H1 (cell line): ENCODE data around the gene CRHR2. TPM values are rescaled to one million over a fixed set of nuclear protein-coding genes. Genes with fewer than 3 reads are reported as not detected.

Experiments used
- CTCF ChIA-PET: fragments of 300-600 bp; sonication (Branson Sonifier 250); formaldehyde crosslinking; loops from one replicate; lab custom pipeline; 2021; ENCODE audit not compliant: partially characterized antibody; lab: Charles Lee
- POLR2A ChIA-PET: fragments of 300-600 bp; sonication (Branson Sonifier 250); formaldehyde crosslinking; loops from one replicate; lab custom pipeline; 2021; ENCODE audit warnings: inconsistent platforms; ENCODE audit not compliant: partially characterized antibody; lab: Charles Lee
- DNase-seq, 2 experiments: peaks; one replicate each; pipeline versions ENCODE4 v3.0.0 to v3.0.0-alpha.2; 2010 to 2022; ENCODE audit warnings: low spot score in 2 of 2, low read depth in 1 of 2, mixed read lengths in 1 of 2
- FAIRE-seq: peaks from 2 replicates; lab custom pipeline; 2011; peaks lifted over from hg19 to GRCh38; lab: Jason Lieb, UNC
- H2AFZ ChIP-seq: 2 replicates; pipeline ENCODE4 v1.8.1; 2012; ENCODE audit warnings: low read length, inconsistent platforms
- H2AK5ac ChIP-seq: 2 replicates; pipeline ENCODE4 v1.6.1; 2013; ENCODE audit warnings: low read depth, low read length
- H2BK120ac ChIP-seq: replicated peaks from 2 replicates; pipeline ENCODE3; 2013; ENCODE audit warnings: low read depth, low read length, inconsistent platforms
- H2BK12ac ChIP-seq: 2 replicates; pipeline ENCODE4 v1.6.1; 2013; ENCODE audit warnings: low read depth, low read length
- H2BK15ac ChIP-seq: 2 replicates; pipeline ENCODE4 v1.6.1; 2013; ENCODE audit warnings: low read length
- H2BK20ac ChIP-seq: 2 replicates; pipeline ENCODE4 v1.6.1; 2013; ENCODE audit warnings: low read length
- H2BK5ac ChIP-seq: 2 replicates; pipeline ENCODE4 v1.6.1; 2013; ENCODE audit warnings: low read depth, low read length
- H3K14ac ChIP-seq: 2 replicates; pipeline ENCODE4 v1.6.1; 2013; ENCODE audit warnings: inconsistent platforms; ENCODE audit not compliant: insufficient read length
- H3K18ac ChIP-seq: 2 replicates; pipeline ENCODE4 v1.6.1; 2013; ENCODE audit warnings: low read length; ENCODE audit errors: extremely low read depth
- H3K23ac ChIP-seq: 2 replicates; pipeline ENCODE4 v1.6.1; 2013; ENCODE audit warnings: inconsistent platforms; ENCODE audit not compliant: insufficient read length
- H3K23me2 ChIP-seq: 2 replicates; pipeline ENCODE4 v1.6.1; 2013; ENCODE audit warnings: low read depth, low read length
- H3K27ac ChIP-seq: 2 replicates; pipeline ENCODE4 v1.6.1; 2011; ENCODE audit warnings: low read depth, low read length, inconsistent platforms
- H3K27me3 ChIP-seq, 4 experiments: replicated peaks in 1 of 4; 1 replicate in 1 of 4; 2 replicates in 3 of 4; pipeline versions ENCODE4 v1.6.1 to v1.8.1; 2011 to 2013; ENCODE audit warnings: low read length in 3 of 4, mild to moderate bottlenecking in 3 of 4, inconsistent platforms in 2 of 4, mixed read lengths in 2 of 4, moderate library complexity in 1 of 4; ENCODE audit not compliant: control insufficient read depth in 3 of 4, insufficient read depth in 3 of 4; ENCODE audit errors: extremely low read depth in 1 of 4
- H3K36me3 ChIP-seq, 4 experiments: 2 replicates each; pipeline versions ENCODE4 v1.6.1 to v1.8.1; 2011 to 2013; ENCODE audit warnings: mild to moderate bottlenecking in 4 of 4, low read length in 3 of 4, moderate library complexity in 2 of 4, control low read depth in 1 of 4, inconsistent platforms in 1 of 4; ENCODE audit not compliant: insufficient read depth in 4 of 4, control insufficient read depth in 2 of 4
- H3K4ac ChIP-seq: replicated peaks from 2 replicates; pipeline ENCODE3; 2013; ENCODE audit warnings: low read length, low read depth, mixed read lengths, inconsistent platforms; ENCODE audit not compliant: insufficient read length
- H3K4me1 ChIP-seq, 4 experiments: replicated peaks in 1 of 4; 1 replicate in 1 of 4; 2 replicates in 3 of 4; pipeline versions ENCODE4 v1.6.1 to v1.8.1; 2011 to 2013; ENCODE audit warnings: low read length in 3 of 4, inconsistent platforms in 2 of 4, mixed read lengths in 1 of 4; ENCODE audit not compliant: insufficient read depth in 4 of 4, control insufficient read depth in 3 of 4
- H3K4me2 ChIP-seq, 2 experiments: 2 replicates each; pipeline versions ENCODE4 v1.6.1 to v1.8.1; 2011 to 2013; ENCODE audit warnings: low read depth in 2 of 2, low read length in 2 of 2, control low read depth in 1 of 2, inconsistent platforms in 1 of 2, mild to moderate bottlenecking in 1 of 2; ENCODE audit not compliant: insufficient read depth in 1 of 2
- H3K4me3 ChIP-seq, 4 experiments: fragments of 200-600, 300-600 bp in 1 of 4; sonication (generic), shearing (Covaris generic), sonication (Bioruptor Twin) in 1 of 4; 2 replicates each; pipeline versions ENCODE4 v1.5.1 to v1.8.1; 2011 to 2016; ENCODE audit warnings: low read length in 4 of 4, low read depth in 3 of 4, control low read depth in 2 of 4, inconsistent platforms in 2 of 4, mild to moderate bottlenecking in 2 of 4, mixed read lengths in 1 of 4, moderate library complexity in 1 of 4; ENCODE audit not compliant: insufficient read depth in 2 of 4; ENCODE audit errors: extremely low read depth in 1 of 4
- H3K56ac ChIP-seq: replicated peaks from 2 replicates; pipeline ENCODE3; 2013; ENCODE audit warnings: low read depth, mild to moderate bottlenecking, mixed read lengths, low read length, inconsistent platforms; ENCODE audit not compliant: insufficient read length
- H3K79me1 ChIP-seq: 2 replicates; pipeline ENCODE4 v1.6.1; 2013; ENCODE audit warnings: low read depth, low read length, control low read depth
- H3K79me2 ChIP-seq, 2 experiments: 2 replicates each; pipeline versions ENCODE4 v1.6.1 to v1.8.1; 2012 to 2013; ENCODE audit warnings: low read length in 2 of 2, mild to moderate bottlenecking in 2 of 2, inconsistent platforms in 1 of 2; ENCODE audit not compliant: insufficient read depth in 2 of 2, control insufficient read depth in 1 of 2
- H3K9ac ChIP-seq, 4 experiments: replicated peaks in 1 of 4; 1 replicate in 1 of 4; 2 replicates in 3 of 4; pipeline versions ENCODE4 v1.6.1 to v1.8.1; 2011 to 2013; ENCODE audit warnings: low read depth in 3 of 4, low read length in 3 of 4, control low read depth in 2 of 4, mild to moderate bottlenecking in 2 of 4, moderate library complexity in 2 of 4, inconsistent platforms in 1 of 4; ENCODE audit errors: extremely low read depth in 1 of 4
- H3K9me3 ChIP-seq, 2 experiments: 2 replicates each; pipeline versions ENCODE4 v1.6.1 to v1.8.1; 2012 to 2013; ENCODE audit warnings: mild to moderate bottlenecking in 2 of 2, moderate library complexity in 2 of 2, control low read depth in 1 of 2, inconsistent platforms in 1 of 2, low read depth in 1 of 2, low read length in 1 of 2, mixed read lengths in 1 of 2; ENCODE audit not compliant: insufficient read depth in 2 of 2
- H4K20me1 ChIP-seq, 2 experiments: replicated peaks in 1 of 2; 2 replicates each; pipeline versions ENCODE3 to v1.8.1; 2011 to 2013; ENCODE audit warnings: inconsistent platforms in 2 of 2, low read length in 2 of 2, mild to moderate bottlenecking in 1 of 2; ENCODE audit not compliant: insufficient read depth in 2 of 2, control insufficient read depth in 1 of 2
- H4K5ac ChIP-seq: 2 replicates; pipeline ENCODE4 v1.6.1; 2013; ENCODE audit warnings: low read length, low read depth, mixed read lengths, inconsistent platforms; ENCODE audit not compliant: insufficient read length
- H4K8ac ChIP-seq: 2 replicates; pipeline ENCODE4 v1.8.0; 2013; ENCODE audit warnings: mild to moderate bottlenecking, moderate library complexity, low read length, inconsistent platforms; ENCODE audit not compliant: insufficient read depth; ENCODE audit errors: extremely low read depth
- H4K91ac ChIP-seq: replicated peaks from 2 replicates; pipeline ENCODE3; 2013; ENCODE audit warnings: low read length, mixed read lengths, inconsistent platforms; ENCODE audit not compliant: insufficient read length
- ATF2 ChIP-seq: IDR thresholded peaks from 2 replicates; pipeline ENCODE4 v1.6.1; 2012; ENCODE audit warnings: low read length, inconsistent platforms
- BCL11A ChIP-seq, 2 experiments: IDR thresholded peaks; one replicate each; pipeline ENCODE4 v1.6.1; 2011; ENCODE audit warnings: low read depth in 2 of 2, low read length in 2 of 2, mild to moderate bottlenecking in 2 of 2
- EP300 ChIP-seq, 2 experiments: IDR thresholded peaks; 1 replicate in 1 of 2; 2 replicates in 1 of 2; pipeline ENCODE4 v1.6.1; 2011 to 2012; ENCODE audit warnings: low read depth in 2 of 2, low read length in 2 of 2, mild to moderate bottlenecking in 2 of 2, borderline replicate concordance in 1 of 2, inconsistent platforms in 1 of 2, moderate library complexity in 1 of 2
- FOSL1 ChIP-seq: IDR thresholded peaks from 2 replicates; pipeline ENCODE4 v1.6.1; 2011; ENCODE audit warnings: mild to moderate bottlenecking, low read depth, low read length, moderate library complexity; ENCODE audit not compliant: insufficient read depth
- HDAC6 ChIP-seq: IDR thresholded peaks from one replicate; pipeline ENCODE4 v1.7.1; 2012; ENCODE audit warnings: low read depth, mild to moderate bottlenecking, inconsistent platforms, low read length, moderate library complexity
- JUN ChIP-seq: IDR thresholded peaks from 2 replicates; pipeline ENCODE4 v1.6.1; 2011; ENCODE audit warnings: low read depth, mild to moderate bottlenecking, improper control_type of control experiment, low read length
- KDM4A ChIP-seq: IDR thresholded peaks from one replicate; pipeline ENCODE4 v1.7.1; 2012; ENCODE audit warnings: low read depth, mild to moderate bottlenecking, moderate library complexity, low read length, inconsistent platforms; ENCODE audit not compliant: severe bottlenecking
- NANOG ChIP-seq: IDR thresholded peaks from 2 replicates; pipeline ENCODE4 v1.6.1; 2011; ENCODE audit warnings: low read length, low read depth, mild to moderate bottlenecking, inconsistent platforms; ENCODE audit not compliant: insufficient read depth, poor library complexity, severe bottlenecking
- POU5F1 ChIP-seq: IDR thresholded peaks from 2 replicates; pipeline ENCODE4 v1.6.1; 2011; ENCODE audit warnings: low read depth, mild to moderate bottlenecking, low read length, moderate library complexity
- SP1 ChIP-seq: IDR thresholded peaks from 2 replicates; pipeline ENCODE4 v1.6.1; 2011; ENCODE audit warnings: low read depth, low read length
- SP2 ChIP-seq: IDR thresholded peaks from 2 replicates; pipeline ENCODE4 v1.6.1; 2012; ENCODE audit warnings: mild to moderate bottlenecking, low read length, inconsistent platforms
- SP4 ChIP-seq: IDR thresholded peaks from 2 replicates; pipeline ENCODE4 v1.6.1; 2012; ENCODE audit warnings: low read length, inconsistent platforms
- TEAD4 ChIP-seq: IDR thresholded peaks from 2 replicates; pipeline ENCODE4 v1.6.1; 2012; ENCODE audit warnings: low read depth, low read length, inconsistent platforms, mixed read lengths
- WGBS, 2 experiments: shearing (Covaris generic) in 1 of 2; methylation state at CpG; one replicate each; pipeline versions ENCODE4 v1.1.6 to v1.1.7; 2013 to 2015; ENCODE audit warnings: low lambda C conversion rate in 2 of 2, mixed read lengths in 2 of 2, inconsistent platforms in 1 of 2, low coverage in 1 of 2, missing lambda C conversion rate in 1 of 2; ENCODE audit not compliant: insufficient replicate concordance in 2 of 2, insufficient coverage in 1 of 2, insufficient read length in 1 of 2; ENCODE audit errors: extremely low coverage in 1 of 2, missing lambda C conversion rate in 1 of 2; 5-methylcytosine and 5-hydroxymethylcytosine counted together
- polyA plus RNA-seq, 7 experiments: library from polyadenylated mRNA; depleted of rRNA in 3 of 7; stranded (reverse) in 5 of 7; unstranded in 2 of 7; fragments of >200 nt in 5 of 7; fragments of 200-250 nt in 2 of 7; gene quantifications; 1 replicate in 5 of 7; 2 replicates in 1 of 7; 4 replicates in 1 of 7; pipeline versions ENCODE4 v1.2.1 to v1.2.3, GENCODE V29; 2011 to 2013; ENCODE audit warnings: missing spikeins in 2 of 7, mixed read lengths in 2 of 7
- total RNA-seq: library from RNA; stranded (reverse); fragmentation: NEBNext Ultra II Directional; extraction: Animal tissue kit (Norgen Biotek cat#: 25700); gene quantifications from 2 replicates; pipeline ENCODE4 v1.2.1, GENCODE V29; 2021

CRHR2 gene
- total and polyA plus RNA-seq, 2 of the 8 experiments (the other 6 are each of a cell fraction or from before 2014, with no cell fraction given), result 0.37 to 1.3 TPM

- Histone ChIP-seq H2AK5ac (no peak overlapping the region), H3K4ac (no peak overlapping the region), H3K56ac (no peak overlapping the region), H2BK5ac (no peak overlapping the region), H2AFZ (no peak overlapping the region), H3K14ac (no peak overlapping the region), H2BK20ac (no peak overlapping the region), H4K91ac (no peak overlapping the region), H3K27me3 (no peaks in the 10 kb centered on the region), H3K18ac (no peak overlapping the region), H3K79me1 (no peaks in the 10 kb centered on the region), H4K8ac (no peak overlapping the region), H4K5ac (no peak overlapping the region), H3K79me2 (peaks cover 0 to 33% of the 10 kb centered on the region in 2 experiments; a peak in 2 of 4 replicates), H3K9ac (no peak overlapping the region), H2BK15ac (no peak overlapping the region), H3K4me1 (no peaks in the 10 kb centered on the region), H3K4me2 (no peak overlapping the region), H2BK120ac (no peak overlapping the region), H3K23ac (no peak overlapping the region), H3K4me3 (no peak overlapping the region), H3K23me2 (no peaks in the 10 kb centered on the region), H4K20me1 (peaks cover 4 to 5% of the 10 kb centered on the region in 2 experiments), H3K27ac (no peak overlapping the region), H2BK12ac (no peak overlapping the region), H3K9me3 (no peaks in the 10 kb centered on the region), H3K36me3 (peaks cover 23 to 97% (median 67%) of the 10 kb centered on the region in 4 experiments)
- CTCF ChIA-PET, result interaction anchor here (0.8 kb wide), 1 partner anchor 55 kb away, joined by 3 read pairs; no protein-coding TSS in a partner anchor
- POLR2A ChIA-PET, result interaction anchor here (1.3 to 15.5 kb wide), 5 partner anchors 8 to 150 kb away, joined by 3 to 323 read pairs (median 22); partner anchors contain the start of gene GARS1
- FAIRE-seq (no peak), DNase-seq (no peak)
- TF ChIP-seq SP1, result no peak
- no peak for TF ChIP-seq EP300 (IDR thresholded peaks at IDR 0.05; ENCODE audit: borderline replicate concordance in 1 of 2, low read depth in 2 of 2, low read length in 2 of 2)
- no peak for TF ChIP-seq JUN
- no peak for TF ChIP-seq BCL11A (IDR thresholded peaks at IDR 0.05; ENCODE audit: low read depth in 2 of 2, low read length in 2 of 2)
- TF ChIP-seq SP2, result no peak
- TF ChIP-seq KDM4A, result no peak
- TF ChIP-seq NANOG, result no peak
- no peak for TF ChIP-seq SP4
- TF ChIP-seq HDAC6, result no peak
- TF ChIP-seq POU5F1, result no peak
- TF ChIP-seq ATF2, result no peak
- no peak for TF ChIP-seq TEAD4
- TF ChIP-seq FOSL1, result no peak
- 98% methylated on average over 3 of the region's 3 CpGs; no CpG with 5 or more reads in 1 of the 2 experiments for WGBS, 2 experiments
These were observed 76.4 kb downstream of the CRHR2 start for GRCh38 chr7:30605832-30606231.
